Natural killer cell (primary cell): Measurements from ENCODE around the gene BHLHA15. TPM values are rescaled to one million over a fixed set of nuclear protein-coding genes. Genes with fewer than 3 reads are reported as not detected.

ENCODE experiments used
- ATAC-seq, 3 donors: fragments of 150-1000 bp in 2 of 3; fragments of 200-7000 bp in 1 of 3; cut with Tn5 transposase; 1 replicate in 1 of 3; 2 replicates in 2 of 3; pipeline ENCODE4 v1.10.0; 2021; ENCODE audit warnings: mild to moderate bottlenecking in 2 of 3, moderate library complexity in 2 of 3
- DNase-seq, 2 donors: peaks; one replicate each; pipeline versions ENCODE4 v3.0.0 to v3.0.0-alpha.2; 2013 to 2021; ENCODE audit warnings: mixed read lengths in 1 of 2
- H3K27ac ChIP-seq: one replicate; pipeline ENCODE4 v1.5.1; 2013; ENCODE audit warnings: mild to moderate bottlenecking, low read length
- H3K27me3 ChIP-seq: one replicate; pipeline ENCODE4 v1.6.1; 2013; ENCODE audit warnings: low read length; ENCODE audit not compliant: control insufficient read depth, insufficient read depth
- H3K36me3 ChIP-seq: one replicate; pipeline ENCODE4 v1.6.1; 2013; ENCODE audit warnings: low read length; ENCODE audit not compliant: control insufficient read depth, insufficient read depth
- H3K4me1 ChIP-seq: one replicate; pipeline ENCODE4 v1.6.1; 2013; ENCODE audit warnings: low read length; ENCODE audit not compliant: control insufficient read depth, insufficient read depth
- H3K4me3 ChIP-seq: one replicate; pipeline ENCODE4 v1.5.1; 2013; ENCODE audit warnings: low read length
- H3K9me3 ChIP-seq: one replicate; pipeline ENCODE4 v1.6.1; 2013; ENCODE audit warnings: low read length; ENCODE audit not compliant: control insufficient read depth, insufficient read depth
- H3K27ac Mint-ChIP-seq, 2 donors: one replicate each; pipeline ENCODE4 v1.8.0; 2022; ENCODE audit warnings: mild to moderate bottlenecking in 2 of 2, mixed read lengths in 2 of 2, moderate library complexity in 1 of 2
- H3K27me3 Mint-ChIP-seq, 2 donors: one replicate each; pipeline ENCODE4 v1.8.0; 2022; ENCODE audit warnings: low read depth in 2 of 2, mixed read lengths in 2 of 2
- H3K36me3 Mint-ChIP-seq: one replicate; pipeline ENCODE4 v1.8.0; 2022; ENCODE audit warnings: mixed read lengths
- H3K4me1 Mint-ChIP-seq, 2 donors: one replicate each; pipeline ENCODE4 v1.8.0; 2022; ENCODE audit warnings: mixed read lengths in 2 of 2
- H3K4me3 Mint-ChIP-seq: one replicate; pipeline ENCODE4 v1.8.0; 2022; ENCODE audit warnings: mild to moderate bottlenecking, moderate library complexity, mixed read lengths
- H3K9me3 Mint-ChIP-seq, 2 donors: one replicate each; pipeline ENCODE4 v1.8.0; 2022; ENCODE audit warnings: mixed read lengths in 2 of 2
- CTCF ChIP-seq: fragments of 200-600 bp; IDR thresholded peaks from one replicate; pipeline ENCODE4 v1.8.0; 2022; ENCODE audit warnings: antibody characterized with exemption
- WGBS: methylation state at CpG from one replicate; pipeline ENCODE4 v1.1.7; 2013; ENCODE audit warnings: missing lambda C conversion rate; ENCODE audit not compliant: insufficient coverage; 5-methylcytosine and 5-hydroxymethylcytosine counted together
- intact Hi-C: fragments of 100-400 bp; cut with micrococcal nuclease; formaldehyde crosslinking; loops from one replicate; pipeline ENCODE4 v1.14.2; 2022
- total RNA-seq, 4 donors: library from RNA; stranded (reverse); fragments of 120-200 nt in 1 of 4; gene quantifications; one replicate each; pipeline versions ENCODE4 v1.2.3 to v1.2.4, GENCODE V29; 2013 to 2022

The BHLHA15 gene
- total RNA-seq, 3 donors from 2014 or later (not counting 1 experiment from before 2014, with no cell fraction given), result 3.3 TPM; not detected in 2

- no peaks in the 10 kb centered on the region for H3K27me3 ChIP-seq
- ATAC-seq (no peak), DNase-seq (no peak)
- no peaks in the 10 kb centered on the region for H3K4me1 ChIP-seq
- no peak overlapping the region for H3K27ac Mint-ChIP-seq
- peaks cover 35% of the 10 kb centered on the region for H3K36me3 ChIP-seq
- H3K9me3 Mint-ChIP-seq, result no peaks in the 10 kb centered on the region
- H3K27ac ChIP-seq, result no peak overlapping the region
- no peak overlapping the region for H3K4me3 ChIP-seq
- no peak overlapping the region for H3K4me3 Mint-ChIP-seq
- H3K36me3 Mint-ChIP-seq, result no peaks in the 10 kb centered on the region
- WGBS, result 95% methylated on average over 4 of the region's 4 CpGs
- no peaks in the 10 kb centered on the region for H3K27me3 Mint-ChIP-seq
- H3K9me3 ChIP-seq, result no peaks in the 10 kb centered on the region
- peaks cover under 1 to 1% of the 10 kb centered on the region in 2 donors for H3K4me1 Mint-ChIP-seq
- TF ChIP-seq CTCF, result no peak
- intact Hi-C loops, result no loop called here
Observed at GRCh38 chr7:98242934-98243333, 31.7 kb downstream of the BHLHA15 start.

- Histone ChIP-seq H3K9me3 (no peaks in the 10 kb centered on the region), H3K4me3 (no peak overlapping the region), H3K27me3 (no peaks in the 10 kb centered on the region), H3K4me1 (peaks cover 8% of the 10 kb centered on the region), H3K27ac (no peak overlapping the region), H3K36me3 (peaks cover 31% of the 10 kb centered on the region)
- no peak for DNase-seq
- no peak for ATAC-seq
- H3K36me3 Mint-ChIP-seq, result no peaks in the 10 kb centered on the region
- H3K27me3 Mint-ChIP-seq, result no peaks in the 10 kb centered on the region
- H3K9me3 Mint-ChIP-seq, result no peaks in the 10 kb centered on the region
- WGBS, result 98% methylated on average over 14 of the region's 14 CpGs
- TF ChIP-seq CTCF, result no peak
- H3K4me1 Mint-ChIP-seq, result peaks cover 10 to 13% of the 10 kb centered on the region in 2 donors
- intact Hi-C loops, result no loop called here
- no peak overlapping the region for H3K27ac Mint-ChIP-seq
- no peak overlapping the region for H3K4me3 Mint-ChIP-seq
Observed at GRCh38 chr7:98244871-98245270, 33.6 kb downstream of the BHLHA15 start.

GRCh38 chr7:98248156-98248555 is 36.9 kb downstream of the BHLHA15 start:
- Histone ChIP-seq H3K36me3 (peaks cover 22% of the 10 kb centered on the region), H3K9me3 (no peaks in the 10 kb centered on the region), H3K4me3 (no peak overlapping the region), H3K4me1 (peaks cover 34% of the 10 kb centered on the region), H3K27me3 (no peaks in the 10 kb centered on the region), H3K27ac (no peak overlapping the region)
- H3K27ac Mint-ChIP-seq, result peak overlapping the region in 1 of 2 donors; percentile 49
- no peaks in the 10 kb centered on the region for H3K9me3 Mint-ChIP-seq
- peaks cover 38% of the 10 kb centered on the region in 2 donors for H3K4me1 Mint-ChIP-seq
- WGBS, result 96% methylated on average over 12 of the region's 12 CpGs
- H3K27me3 Mint-ChIP-seq, result no peaks in the 10 kb centered on the region
- DNase-seq, result no peak
- no peak for ATAC-seq
- H3K36me3 Mint-ChIP-seq, result no peaks in the 10 kb centered on the region
- TF ChIP-seq CTCF, result no peak
- intact Hi-C loops, result no loop called here
- no peak overlapping the region for H3K4me3 Mint-ChIP-seq

- Histone ChIP-seq H3K36me3 (peaks cover 14% of the 10 kb centered on the region), H3K9me3 (no peaks in the 10 kb centered on the region), H3K27me3 (no peaks in the 10 kb centered on the region), H3K4me1 (peaks cover 38% of the 10 kb centered on the region), H3K27ac (peak overlapping the region; percentile 18), H3K4me3 (no peak overlapping the region)
- H3K27ac Mint-ChIP-seq, result peak overlapping the region; percentile 36 to 99
- H3K36me3 Mint-ChIP-seq, result no peaks in the 10 kb centered on the region
- intact Hi-C loops, result no loop called here
- no peaks in the 10 kb centered on the region for H3K9me3 Mint-ChIP-seq
- WGBS, result 90% methylated on average over 6 of the region's 6 CpGs
- no peak for TF ChIP-seq CTCF
- H3K27me3 Mint-ChIP-seq, result no peaks in the 10 kb centered on the region
- H3K4me1 Mint-ChIP-seq, result peaks cover 38 to 42% of the 10 kb centered on the region in 2 donors
- DNase-seq (peak in 1 of 2 donors; percentile 43), ATAC-seq (no peak)
- peak overlapping the region; percentile 35 for H3K4me3 Mint-ChIP-seq
Observed at GRCh38 chr7:98249106-98249505, 37.9 kb downstream of the BHLHA15 start.
